HepG2 (cell line): ENCODE data around the gene ERMARD. TPM values are rescaled to one million over a fixed set of nuclear protein-coding genes. Genes with fewer than 3 reads are reported as not detected.

Source experiments
- ATF1 ChIP-seq: IDR thresholded peaks from 2 replicates; pipeline ENCODE4 v1.6.1; 2016; ENCODE audit warnings: mild to moderate bottlenecking, control low read depth
- CBFB ChIP-seq: sonication (generic); formaldehyde crosslinking; IDR thresholded peaks from 2 replicates; pipeline ENCODE4 v1.4.0; 2020; ENCODE audit warnings: missing genetic modification reagents
- CREB1 ChIP-seq, 2 experiments: fragments of 450-650 bp in 1 of 2; IDR thresholded peaks; 2 replicates each; pipeline ENCODE4 v1.6.1; 2016 to 2017; ENCODE audit warnings: control low read depth in 1 of 2, mild to moderate bottlenecking in 1 of 2, missing compliant biosample characterization in 1 of 2, missing genetic modification characterization in 1 of 2
- FOSL1 ChIP-seq: sonication (generic); formaldehyde crosslinking; IDR thresholded peaks from 2 replicates; pipeline ENCODE4 v1.9.0; 2021; ENCODE audit warnings: missing genetic modification reagents, borderline replicate concordance
- GLI4 ChIP-seq: sonication (generic); formaldehyde crosslinking; IDR thresholded peaks from 2 replicates; pipeline ENCODE4 v1.5.1; 2020; ENCODE audit warnings: missing genetic modification reagents, mild to moderate bottlenecking, moderate library complexity, borderline replicate concordance
- HCFC1 ChIP-seq: fragments of 150-350 bp; IDR thresholded peaks from 2 replicates; pipeline ENCODE4 v1.6.1; 2014; ENCODE audit warnings: low read depth, low read length
- JARID2 ChIP-seq: sonication (generic); formaldehyde crosslinking; IDR thresholded peaks from 2 replicates; pipeline ENCODE4 v1.8.1; 2023; ENCODE audit warnings: missing genetic modification reagents, inconsistent platforms; ENCODE audit not compliant: insufficient replicate concordance
- JUND ChIP-seq: sonication (generic); formaldehyde crosslinking; IDR thresholded peaks from 2 replicates; pipeline ENCODE4 v1.8.0; 2022; ENCODE audit warnings: mild to moderate bottlenecking, missing genetic modification reagents
- KAT8 ChIP-seq: IDR thresholded peaks from 2 replicates; pipeline ENCODE4 v1.6.1; 2016; ENCODE audit warnings: missing genetic modification reagents, missing compliant biosample characterization
- KLF16 ChIP-seq, 2 experiments: sonication (generic) in 1 of 2; formaldehyde crosslinking in 1 of 2; IDR thresholded peaks; 2 replicates each; pipeline versions ENCODE4 v1.6.1 to v1.8.0; 2016 to 2023; ENCODE audit warnings: missing genetic modification reagents in 2 of 2, missing compliant biosample characterization in 1 of 2
- KLF6 ChIP-seq: IDR thresholded peaks from 2 replicates; pipeline ENCODE4 v1.8.0; 2016; ENCODE audit warnings: missing biosample characterization, missing genetic modification reagents
- MLX ChIP-seq: IDR thresholded peaks from 2 replicates; pipeline ENCODE4 v1.6.1; 2016
- MXI1 ChIP-seq: IDR thresholded peaks from 3 replicates; pipeline ENCODE4 v1.6.1; 2012; ENCODE audit warnings: low read depth, low read length, inconsistent platforms, borderline replicate concordance
- NBN ChIP-seq: fragments of 450-650 bp; conservative IDR thresholded peaks from 2 replicates; pipeline ENCODE4 v1.6.1; 2017
- PHF8 ChIP-seq: sonication (generic); formaldehyde crosslinking; IDR thresholded peaks from 2 replicates; pipeline ENCODE4 v1.5.0; 2020; ENCODE audit warnings: missing genetic modification reagents
- POGK ChIP-seq: sonication (generic); formaldehyde crosslinking; conservative IDR thresholded peaks from 2 replicates; pipeline ENCODE4 v1.8.0; 2022; ENCODE audit warnings: mild to moderate bottlenecking, moderate library complexity, missing genetic modification reagents
- SALL2 ChIP-seq: sonication (generic); formaldehyde crosslinking; IDR thresholded peaks from 2 replicates; pipeline ENCODE4 v1.8.1; 2023; ENCODE audit warnings: mild to moderate bottlenecking, missing genetic modification reagents, inconsistent platforms
- SMAD9 ChIP-seq: sonication (generic); formaldehyde crosslinking; IDR thresholded peaks from 2 replicates; pipeline ENCODE4 v1.5.1; 2020; ENCODE audit warnings: mild to moderate bottlenecking, missing genetic modification reagents
- ZFX ChIP-seq: sonication (generic); formaldehyde crosslinking; IDR thresholded peaks from 2 replicates; pipeline ENCODE4 v1.4.0; 2020; ENCODE audit warnings: mild to moderate bottlenecking, low read depth, missing genetic modification reagents, moderate library complexity
- ZFY ChIP-seq: sonication (generic); formaldehyde crosslinking; IDR thresholded peaks from 2 replicates; pipeline ENCODE4 v1.4.0; 2020; ENCODE audit warnings: missing genetic modification reagents
- ZNF12 ChIP-seq: sonication (generic); formaldehyde crosslinking; IDR thresholded peaks from 2 replicates; pipeline ENCODE4 v1.5.0; 2020; ENCODE audit warnings: missing genetic modification reagents
- ZNF235 ChIP-seq: sonication (generic); formaldehyde crosslinking; IDR thresholded peaks from 2 replicates; pipeline ENCODE4 v1.8.1; 2023; ENCODE audit warnings: mild to moderate bottlenecking, missing genetic modification reagents, borderline replicate concordance
- ZNF569 ChIP-seq: sonication (generic); formaldehyde crosslinking; IDR thresholded peaks from 2 replicates; pipeline ENCODE4 v1.5.0; 2020; ENCODE audit warnings: mild to moderate bottlenecking, missing genetic modification reagents, moderate library complexity, borderline replicate concordance
- ZNF574 ChIP-seq: sonication (generic); formaldehyde crosslinking; IDR thresholded peaks from 2 replicates; pipeline ENCODE4 v1.4.0; 2020; ENCODE audit warnings: missing genetic modification reagents
- ZNF747 ChIP-seq: sonication (generic); formaldehyde crosslinking; IDR thresholded peaks from 2 replicates; pipeline ENCODE4 v1.8.1; 2023; ENCODE audit warnings: missing genetic modification reagents, mild to moderate bottlenecking, borderline replicate concordance
- ZNF83 ChIP-seq: sonication (generic); formaldehyde crosslinking; IDR thresholded peaks from 2 replicates; pipeline ENCODE4 v1.4.0; 2020; ENCODE audit warnings: missing genetic modification reagents, mild to moderate bottlenecking, borderline replicate concordance
- ZSCAN12 ChIP-seq: sonication (generic); formaldehyde crosslinking; IDR thresholded peaks from 2 replicates; pipeline ENCODE4 v1.9.0; 2021; ENCODE audit warnings: mild to moderate bottlenecking, missing genetic modification reagents
- ZSCAN30 ChIP-seq: sonication (generic); formaldehyde crosslinking; IDR thresholded peaks from 2 replicates; pipeline ENCODE4 v1.5.0; 2020; ENCODE audit warnings: mild to moderate bottlenecking, missing genetic modification reagents
- polyA plus RNA-seq, 8 experiments: library from polyadenylated mRNA; depleted of rRNA in 3 of 8; stranded (reverse) in 7 of 8; unstranded in 1 of 8; fragments of >200 nt; fragmentation: Illumina TruSeq in 4 of 8; extraction: Trizol in 4 of 8; gene quantifications; 2 replicates each; pipeline versions ENCODE4 v1.2.1 to v1.2.3, GENCODE V29; 2011 to 2016; ENCODE audit warnings: low read depth in 4 of 8, missing spikeins in 1 of 8, mixed read lengths in 1 of 8; ENCODE audit not compliant: insufficient read depth in 1 of 8
- total RNA-seq, 5 experiments: library from RNA; depleted of rRNA; stranded (reverse); fragments of >200 nt; fragmentation: Illumina TruSeq; extraction: Trizol; gene quantifications; 2 replicates each; pipeline ENCODE4 v1.2.3, GENCODE V29; 2016; ENCODE audit warnings: low read depth in 1 of 5

Gene ERMARD
- total and polyA plus RNA-seq, 2 of the 13 experiments (the other 11 are each of a cell fraction or from before 2014, with no cell fraction given), result 8.8 to 10.7 TPM

GRCh38 chr6:169799474-169799926 is 48.1 kb downstream of the ERMARD start (continued):
- TF ChIP-seq HCFC1, result no peak
- TF ChIP-seq CBFB (CRISPR knock-in tag), result peak; percentile 53
- TF ChIP-seq ZNF235 (CRISPR knock-in tag), result no peak
- no peak for TF ChIP-seq ZSCAN12 (CRISPR knock-in tag)
- no peak for TF ChIP-seq CREB1 (IDR thresholded peaks at IDR 0.05)
- TF ChIP-seq CREB1 (CRISPR knock-in tag; IDR thresholded peaks at IDR 0.05), result peak; percentile 66; the same call in 1 of the 2 replicates
- peak; percentile 64; the same call in 1 of the 2 replicates for TF ChIP-seq ZNF12
- peak; percentile 96 for TF ChIP-seq MLX (CRISPR knock-in tag)
- peak; percentile 72; the same call in 1 of the 2 replicates for TF ChIP-seq SALL2 (CRISPR knock-in tag)
- no peak for TF ChIP-seq ZSCAN30 (CRISPR knock-in tag)
- TF ChIP-seq ZNF574 (CRISPR knock-in tag), result peak; percentile 79; the same call in 1 of the 2 replicates
- TF ChIP-seq ZNF83 (CRISPR knock-in tag), result no peak
- no peak for TF ChIP-seq FOSL1 (CRISPR knock-in tag)
- TF ChIP-seq GLI4, result no peak
- TF ChIP-seq KAT8 (CRISPR knock-in tag), result peak; percentile 75
- no peak for TF ChIP-seq PHF8 (CRISPR knock-in tag)
- no peak for TF ChIP-seq JUND
- no peak for TF ChIP-seq NBN
- TF ChIP-seq ZNF569 (CRISPR knock-in tag), result no peak
- TF ChIP-seq ZNF747 (CRISPR knock-in tag), result peak; percentile 3; the same call in 1 of the 2 replicates
- TF ChIP-seq JARID2 (CRISPR knock-in tag), result no peak
- TF ChIP-seq MXI1, result peak; percentile 55; the same call in 1 of the 3 replicates
- TF ChIP-seq ZFX, result peak; percentile 62
- 0 out of 2 replicates have a peak, but pooled peaks have one; percentile 60 for TF ChIP-seq POGK (CRISPR knock-in tag)
- no peak for TF ChIP-seq SMAD9
- peak; percentile 76 for TF ChIP-seq ZFY
- TF ChIP-seq KLF6 (CRISPR knock-in tag), result 0 out of 2 replicates have a peak, but pooled peaks have one; percentile 69
- TF ChIP-seq KLF16 (CRISPR knock-in tag; IDR thresholded peaks at IDR 0.05), result peak in 1 of 2 experiments; percentile 82; a peak in 2 of 4 replicates
- 0 out of 2 replicates have a peak, but pooled peaks have one; percentile 18 for TF ChIP-seq ATF1 (CRISPR knock-in tag)
